HG03571 (cell line): ENCODE measurements around the gene SELP.

Experiments used
- ATAC-seq: cut with Tn5 transposase; IDR thresholded peaks from one replicate; pipeline ENCODE4 v1.9.1; 2021; ENCODE audit not compliant: unreplicated experiment

Gene SELP

GRCh38 chr1:169577981-169578738, 51.8 kb downstream of the SELP start:
- no peak for ATAC-seq

GRCh38 chr1:169576935-169577331, 53.0 kb downstream of the SELP start:
- no peak for ATAC-seq

GRCh38 chr1:169576241-169576934, 53.5 kb downstream of the SELP start:
- ATAC-seq = no peak

- ATAC-seq = no peak
These were observed 55.6 kb downstream of the SELP start for GRCh38 chr1:169574336-169574735.

- no peak for ATAC-seq
These were observed 57.7 kb downstream of the SELP start for GRCh38 chr1:169572187-169572586.

DNA sequence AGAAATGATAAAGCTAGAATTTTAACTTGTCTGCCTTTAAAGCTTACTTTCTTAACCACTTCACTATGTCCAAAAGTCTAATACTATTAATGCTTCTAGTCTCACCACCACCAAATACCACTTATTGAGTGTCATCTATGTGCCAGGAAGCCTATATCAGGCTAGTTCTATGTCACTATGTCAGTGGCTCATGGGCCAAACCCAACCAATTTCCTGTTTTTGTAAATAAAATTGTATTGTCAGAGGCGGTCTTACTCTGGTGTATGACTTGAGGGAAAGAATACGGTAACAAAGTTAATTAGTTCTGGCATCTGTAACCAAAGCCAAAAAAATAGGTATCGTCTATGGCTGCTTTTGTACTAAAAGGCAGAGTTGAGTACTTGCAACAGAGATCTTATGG, 58.5 kb downstream of the SELP start:
- ATAC-seq = no peak

DNA sequence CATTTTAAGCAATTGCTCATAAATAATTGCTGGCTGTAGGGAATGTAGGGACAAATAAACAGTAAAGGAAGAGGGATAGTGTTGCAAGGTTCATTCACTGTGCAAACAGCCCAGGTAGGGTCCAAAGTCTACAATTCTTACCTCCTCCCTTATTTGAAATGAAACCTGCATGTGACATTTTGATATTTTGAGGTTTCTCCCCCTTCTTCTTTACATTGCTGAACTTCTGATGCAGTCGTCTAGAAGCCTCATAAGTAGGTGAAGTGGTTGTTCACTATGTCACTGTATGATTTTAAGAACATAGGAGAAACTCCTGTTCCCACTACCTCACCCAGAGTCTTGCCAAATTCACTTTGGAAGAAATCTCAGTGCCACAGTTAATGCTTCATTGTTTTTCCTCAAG, 59.8 kb downstream of the SELP start:
- ATAC-seq = no peak

DNA sequence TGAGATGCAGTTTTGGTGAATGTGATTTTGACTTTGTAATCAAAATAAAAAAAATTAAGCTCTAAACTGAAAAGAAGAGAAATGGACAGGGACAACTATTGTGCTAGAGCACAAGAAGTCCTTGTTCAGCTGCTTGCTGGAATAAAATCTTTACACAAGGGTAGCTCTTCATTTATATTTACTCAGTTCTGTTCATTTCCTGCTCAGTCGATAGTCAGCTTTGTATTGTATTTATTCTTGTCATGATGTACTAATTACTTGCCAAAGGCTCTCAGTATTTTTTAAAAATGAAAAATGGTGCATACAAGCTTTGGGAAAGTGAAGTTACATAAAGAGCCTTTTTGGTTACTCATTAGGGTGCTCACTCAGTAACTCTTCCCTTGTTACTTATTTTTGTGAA, 61.4 kb downstream of the SELP start:
- no peak for ATAC-seq

GRCh38 chr1:169565335-169566271, 64.3 kb downstream of the SELP start:
- ATAC-seq = no peak

GRCh38 chr1:169563650-169564049, 66.3 kb downstream of the SELP start:
- no peak for ATAC-seq

DNA sequence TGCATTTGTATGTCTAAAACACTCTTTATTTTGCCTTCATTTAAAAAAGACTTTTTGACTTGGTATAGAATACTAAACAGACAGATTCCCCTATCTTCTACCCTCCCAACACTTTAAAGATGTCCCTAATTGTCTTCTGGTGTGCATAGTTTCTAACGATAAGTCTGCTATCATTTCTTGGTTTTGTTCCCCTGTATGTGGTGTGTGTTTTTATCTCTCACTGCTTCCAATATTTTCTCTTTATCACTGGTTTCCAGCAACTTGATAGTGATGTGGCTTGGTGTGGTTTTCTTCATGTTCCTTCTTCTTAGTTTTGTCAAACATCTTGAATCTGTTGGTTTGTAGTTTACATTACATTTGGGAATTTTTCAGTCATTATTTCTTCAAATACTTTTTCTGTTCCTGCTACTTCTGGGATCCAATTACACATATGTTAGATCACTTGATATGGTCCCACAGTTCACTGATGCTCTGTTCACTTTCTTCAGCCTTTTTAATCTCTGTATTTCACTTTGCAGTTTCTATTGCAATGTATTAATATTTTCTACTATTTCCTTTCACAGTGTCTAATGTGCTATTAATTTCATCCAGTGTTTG, 66.8 kb downstream of the SELP start:
- ATAC-seq = no peak

GRCh38 chr1:169561692-169562091, 68.2 kb downstream of the SELP start:
- ATAC-seq = no peak

DNA sequence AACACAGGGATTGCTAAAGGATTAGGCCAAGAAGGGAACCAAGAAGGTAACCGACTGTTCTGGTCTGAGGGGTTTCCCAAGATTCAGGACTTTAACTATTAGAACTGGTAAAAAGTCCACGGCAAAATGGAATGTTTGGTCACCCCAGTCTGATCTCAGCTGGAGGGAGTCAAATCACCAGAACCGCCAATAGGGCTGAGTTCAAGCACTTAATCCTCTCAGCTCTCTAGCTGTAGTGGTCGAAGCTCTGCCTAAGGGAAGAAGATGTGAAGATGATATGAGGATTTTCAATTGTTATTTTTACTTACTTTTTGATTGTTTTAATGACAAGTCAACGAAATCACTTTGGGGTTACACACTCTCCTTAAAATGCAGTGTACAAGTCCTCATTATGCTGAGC, 72.8 kb downstream of the SELP start:
- ATAC-seq = no peak

DNA sequence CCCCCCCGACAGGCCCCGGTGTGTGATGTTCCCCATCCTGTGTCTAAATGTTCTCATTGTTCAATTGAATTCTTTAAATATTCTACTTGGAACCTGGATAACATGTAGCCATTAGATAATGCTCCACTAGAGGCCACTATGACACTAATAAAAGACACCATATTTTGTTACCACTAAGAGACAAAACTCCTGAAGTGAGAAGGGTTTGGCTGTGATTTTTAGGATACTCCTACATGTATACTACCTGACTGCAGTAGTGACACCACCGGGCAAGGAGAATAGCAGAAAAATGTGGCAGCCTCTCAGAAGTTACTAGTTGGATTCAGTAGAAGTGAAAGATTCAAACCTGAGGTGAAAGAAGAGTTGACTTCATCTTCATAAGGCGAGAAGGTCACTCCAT, 79.6 kb downstream of the SELP start:
- no peak for ATAC-seq

DNA sequence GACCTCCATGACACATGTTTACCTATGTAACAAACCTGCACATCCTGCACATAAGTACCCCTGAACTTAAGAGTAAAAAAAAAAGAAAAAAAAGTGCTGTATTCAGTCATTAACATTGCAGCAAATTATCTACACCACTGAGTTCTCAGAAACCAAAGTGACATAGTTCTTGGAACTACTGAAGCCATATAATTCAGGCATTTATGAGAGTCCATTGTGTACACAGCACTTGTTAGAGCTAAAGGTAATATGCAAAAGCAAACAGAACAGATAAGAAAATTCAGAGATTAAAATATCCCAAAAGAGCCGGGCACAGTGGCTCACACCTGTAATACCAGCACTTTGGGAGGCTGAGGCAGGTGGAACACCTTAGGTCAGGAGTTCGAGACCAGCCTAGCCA, 81.6 kb downstream of the SELP start:
- no peak for ATAC-seq

DNA sequence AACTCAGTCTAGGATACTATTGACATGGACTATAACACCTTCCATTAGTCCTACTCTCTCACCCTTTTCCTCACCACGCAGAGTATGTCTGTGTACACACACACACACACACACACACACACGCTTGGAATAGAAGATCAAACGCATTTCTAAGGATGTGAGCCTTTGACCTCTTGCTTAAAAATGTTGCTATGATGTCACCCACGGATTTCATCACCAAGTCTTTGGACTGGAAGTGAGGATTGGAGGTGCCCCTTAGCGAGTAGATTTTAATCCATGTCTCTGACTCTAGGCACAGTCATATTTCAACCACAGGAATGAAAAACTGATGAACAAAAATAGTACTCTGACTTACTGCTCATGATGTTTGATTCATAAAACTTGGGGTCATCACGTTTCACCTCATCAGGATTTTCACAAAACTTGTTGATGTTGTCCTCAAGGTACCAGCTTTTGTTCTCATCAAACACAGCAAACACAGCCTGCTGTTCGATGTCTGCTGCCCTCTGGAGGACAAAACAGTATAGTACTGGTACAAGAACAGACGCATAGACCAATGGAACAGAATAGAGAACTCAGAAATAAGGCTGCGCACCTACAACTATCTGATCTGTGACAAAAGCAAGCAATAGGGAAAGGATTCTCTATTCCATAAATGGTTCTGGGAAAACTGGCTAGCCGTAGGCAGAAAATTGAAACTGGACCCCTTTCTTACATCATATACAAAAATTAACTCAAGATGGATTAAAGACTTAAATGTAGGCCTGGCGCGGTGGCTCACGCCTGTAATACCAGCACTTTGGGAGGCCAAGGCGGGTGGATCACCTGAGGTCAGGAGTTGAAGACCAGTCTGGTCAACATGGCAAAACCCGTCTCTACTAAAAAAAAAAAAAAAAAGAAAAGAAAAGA, 83.6 kb downstream of the SELP start:
- no peak for ATAC-seq

GRCh38 chr1:169545472-169545871, 84.5 kb downstream of the SELP start:
- ATAC-seq = no peak

GRCh38 chr1:169538998-169539871, 90.7 kb downstream of the SELP start:
- ATAC-seq = no peak
